ENCODE results near the gene NLGN4X. TPM values are rescaled to one million over a fixed set of nuclear protein-coding genes. Genes with fewer than 3 reads are reported as not detected.

The NLGN4X gene
- polyA plus RNA-seq, 1 donor from 2014 or later: 18.0 TPM

GRCh38 chrX:6149060-6149872 lies 79.4 kb downstream of the NLGN4X start:
- Histone ChIP-seq H3K27ac (ENCODE audit: low read length) (no peak overlapping the region), H3K4me2 (ENCODE audit: low read length) (no peak overlapping the region), H3K79me2 (replicated peaks; ENCODE audit: insufficient read depth, low read length) (no peaks in the 10 kb centered on the region), H3K36me3 (ENCODE audit: insufficient read depth, low read length) (no peaks in the 10 kb centered on the region), H4K20me1 (ENCODE audit: insufficient read depth) (no peaks in the 10 kb centered on the region), H3K4me3 (ENCODE audit: low read length) (no peak overlapping the region), H3K9me3 (ENCODE audit: low read length) (no peaks in the 10 kb centered on the region), H3K27me3 (ENCODE audit: insufficient read depth, low read depth, low read length) (no peaks in the 10 kb centered on the region), H3K9me2 (ENCODE audit: insufficient read depth, low read length) (no peaks in the 10 kb centered on the region), H3K9ac (ENCODE audit: low read length) (no peak overlapping the region), H3F3A (ENCODE audit: insufficient read depth, low read length, poor library complexity, severe bottlenecking) (no peaks in the 10 kb centered on the region), H2AFZ (ENCODE audit: low read depth, low read length) (no peak overlapping the region)
- no peak for TF ChIP-seq SMC3 (conservative IDR thresholded peaks at IDR 0.05; ENCODE audit: poor library complexity)
- TF ChIP-seq CTCF (IDR thresholded peaks at IDR 0.05; ENCODE audit: poor library complexity, severe bottlenecking): no peak
- no peak for TF ChIP-seq TAF1 (IDR thresholded peaks at IDR 0.05; ENCODE audit: low read depth)
- TF ChIP-seq RAD21 (conservative IDR thresholded peaks at IDR 0.05): no peak
- no peak for TF ChIP-seq EZH2 (IDR thresholded peaks at IDR 0.05; ENCODE audit: borderline replicate concordance, insufficient read depth, low read length, poor library complexity, severe bottlenecking)
- no peak for TF ChIP-seq EP300 (conservative IDR thresholded peaks at IDR 0.05; ENCODE audit: poor library complexity, severe bottlenecking)
- TF ChIP-seq REST (IDR thresholded peaks at IDR 0.05; ENCODE audit: borderline replicate concordance): no peak
- TF ChIP-seq POLR2AphosphoS5 (IDR thresholded peaks at IDR 0.05): no peak
- no peak for TF ChIP-seq MXI1 (conservative IDR thresholded peaks at IDR 0.05; ENCODE audit: poor library complexity, severe bottlenecking)

- H3K9ac ChIP-seq (ENCODE audit: low read length): no peak overlapping the region
- H3F3A ChIP-seq (ENCODE audit: insufficient read depth, low read length, poor library complexity, severe bottlenecking): no peaks in the 10 kb centered on the region
- H3K79me2 ChIP-seq (replicated peaks; ENCODE audit: insufficient read depth, low read length): no peaks in the 10 kb centered on the region
- H3K27ac ChIP-seq (ENCODE audit: low read length): no peak overlapping the region
- no peak overlapping the region for H2AFZ ChIP-seq (ENCODE audit: low read depth, low read length)
- H3K4me2 ChIP-seq (ENCODE audit: low read length): no peak overlapping the region
- H3K9me3 ChIP-seq (ENCODE audit: low read length): no peaks in the 10 kb centered on the region
- no peaks in the 10 kb centered on the region for H3K27me3 ChIP-seq (ENCODE audit: insufficient read depth, low read depth, low read length)
- H3K36me3 ChIP-seq (ENCODE audit: insufficient read depth, low read length): no peaks in the 10 kb centered on the region
- no peak overlapping the region for H3K4me3 ChIP-seq (ENCODE audit: low read length)
- no peaks in the 10 kb centered on the region for H3K9me2 ChIP-seq (ENCODE audit: insufficient read depth, low read length)
- no peaks in the 10 kb centered on the region for H4K20me1 ChIP-seq (ENCODE audit: insufficient read depth)
- TF ChIP-seq REST (IDR thresholded peaks at IDR 0.05; ENCODE audit: borderline replicate concordance) (no peak), POLR2AphosphoS5 (IDR thresholded peaks at IDR 0.05) (no peak), EP300 (conservative IDR thresholded peaks at IDR 0.05; ENCODE audit: poor library complexity, severe bottlenecking) (no peak), RAD21 (conservative IDR thresholded peaks at IDR 0.05) (no peak), EZH2 (IDR thresholded peaks at IDR 0.05; ENCODE audit: borderline replicate concordance, insufficient read depth, low read length, poor library complexity, severe bottlenecking) (no peak), CTCF (IDR thresholded peaks at IDR 0.05; ENCODE audit: poor library complexity, severe bottlenecking) (no peak), MXI1 (conservative IDR thresholded peaks at IDR 0.05; ENCODE audit: poor library complexity, severe bottlenecking) (no peak), TAF1 (IDR thresholded peaks at IDR 0.05; ENCODE audit: low read depth) (no peak), SMC3 (conservative IDR thresholded peaks at IDR 0.05; ENCODE audit: poor library complexity) (no peak)
Observed at GRCh38 chrX:6134255-6134654, 94.4 kb downstream of the NLGN4X start.
